Fibroblast of skin of right quadriceps (primary cell): ENCODE results near the gene FKBP2.

Source experiments
- DNase-seq: peaks from one replicate; pipeline ENCODE4 v3.0.0-alpha.2; 2013

Gene FKBP2

DNA sequence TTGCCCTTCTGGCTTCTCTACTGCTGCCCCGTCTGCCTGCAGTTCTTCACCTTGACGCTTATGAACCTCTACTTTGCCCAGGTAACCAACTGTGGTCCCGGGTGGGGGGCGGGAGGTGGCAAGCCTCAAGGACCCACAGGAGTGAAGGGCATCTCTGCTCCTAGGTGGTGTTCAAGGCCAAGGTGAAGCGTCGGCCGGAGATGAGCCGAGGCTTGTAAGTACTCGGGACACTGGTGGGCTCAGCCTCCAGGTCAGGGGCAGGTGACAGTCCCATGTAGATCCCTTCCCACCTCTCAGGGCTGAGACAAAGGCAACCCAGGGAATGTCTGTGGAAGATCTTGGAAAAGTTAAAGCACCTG is 45.9 kb downstream of the FKBP2 start:
- no peak for DNase-seq

DNA sequence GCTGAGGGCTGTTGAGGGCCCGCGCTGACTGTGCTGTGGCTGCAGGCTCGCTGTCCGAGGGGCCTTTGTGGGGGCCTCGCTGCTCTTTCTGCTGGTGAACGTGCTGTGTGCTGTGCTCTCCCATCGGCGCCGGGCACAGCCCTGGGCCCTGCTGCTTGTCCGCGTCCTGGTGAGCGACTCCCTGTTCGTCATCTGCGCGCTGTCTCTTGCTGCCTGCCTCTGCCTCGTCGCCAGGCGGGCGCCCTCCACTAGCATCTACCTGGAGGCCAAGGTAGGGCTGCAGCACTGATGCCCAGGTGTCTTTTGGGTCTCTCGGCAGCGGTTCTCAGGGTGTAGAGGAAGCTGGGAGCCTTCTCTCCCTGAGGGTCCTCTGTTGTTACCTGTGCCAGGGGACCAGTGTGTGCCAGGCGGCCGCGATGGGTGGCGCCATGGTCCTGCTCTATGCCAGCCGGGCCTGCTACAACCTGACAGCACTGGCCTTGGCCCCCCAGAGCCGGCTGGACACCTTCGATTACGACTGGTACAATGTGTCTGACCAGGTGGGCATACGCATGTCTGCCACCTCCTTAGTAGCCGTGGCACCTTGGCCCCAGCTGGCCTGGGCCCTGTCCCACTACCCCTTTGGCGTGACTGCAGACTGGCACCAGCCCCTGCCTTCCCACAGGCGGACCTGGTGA is 46.9 kb downstream of the FKBP2 start:
- no peak for DNase-seq

DNA sequence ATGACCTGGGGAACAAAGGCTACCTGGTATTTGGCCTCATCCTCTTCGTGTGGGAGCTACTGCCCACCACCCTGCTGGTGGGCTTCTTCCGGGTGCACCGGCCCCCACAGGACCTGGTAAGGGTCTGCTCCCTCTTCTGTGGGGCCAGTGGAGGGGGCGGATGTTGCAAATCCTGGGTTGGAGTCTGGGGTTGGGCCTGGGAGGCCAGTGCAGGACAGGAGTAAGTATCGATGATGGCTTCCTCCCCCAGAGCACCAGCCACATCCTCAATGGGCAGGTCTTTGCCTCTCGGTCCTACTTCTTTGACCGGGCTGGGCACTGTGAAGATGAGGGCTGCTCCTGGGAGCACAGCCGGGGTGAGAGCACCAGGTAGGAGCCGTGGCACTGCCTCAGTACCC is 47.5 kb downstream of the FKBP2 start:
- no peak for DNase-seq

DNA sequence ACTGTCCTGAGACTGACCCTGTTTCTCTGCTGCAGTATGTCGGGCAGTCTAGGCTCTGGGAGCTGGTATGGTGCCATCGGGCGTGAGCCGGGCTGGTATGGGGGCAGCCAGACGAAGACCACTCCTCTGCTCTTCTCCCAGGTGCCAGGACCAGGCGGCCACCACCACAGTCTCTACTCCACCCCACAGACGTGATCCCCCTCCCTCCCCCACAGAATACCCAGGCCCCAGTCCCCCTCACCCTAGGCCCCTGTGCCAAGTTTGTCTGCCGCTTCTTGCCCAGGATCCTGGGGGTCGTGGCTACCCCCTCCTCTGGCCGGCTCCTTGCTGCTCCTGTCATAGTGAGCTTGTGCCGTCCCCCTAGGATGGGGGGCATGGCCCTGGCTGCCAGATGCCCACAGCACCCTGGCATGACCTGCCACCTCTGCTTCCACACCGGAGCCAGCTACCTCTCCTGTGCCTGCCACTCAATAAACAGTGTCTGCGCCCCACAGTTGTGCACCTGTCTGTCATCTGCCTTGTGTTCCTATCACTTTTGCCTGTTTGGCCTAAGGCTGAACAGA is 48.2 kb downstream of the FKBP2 start:
- no peak for DNase-seq

DNA sequence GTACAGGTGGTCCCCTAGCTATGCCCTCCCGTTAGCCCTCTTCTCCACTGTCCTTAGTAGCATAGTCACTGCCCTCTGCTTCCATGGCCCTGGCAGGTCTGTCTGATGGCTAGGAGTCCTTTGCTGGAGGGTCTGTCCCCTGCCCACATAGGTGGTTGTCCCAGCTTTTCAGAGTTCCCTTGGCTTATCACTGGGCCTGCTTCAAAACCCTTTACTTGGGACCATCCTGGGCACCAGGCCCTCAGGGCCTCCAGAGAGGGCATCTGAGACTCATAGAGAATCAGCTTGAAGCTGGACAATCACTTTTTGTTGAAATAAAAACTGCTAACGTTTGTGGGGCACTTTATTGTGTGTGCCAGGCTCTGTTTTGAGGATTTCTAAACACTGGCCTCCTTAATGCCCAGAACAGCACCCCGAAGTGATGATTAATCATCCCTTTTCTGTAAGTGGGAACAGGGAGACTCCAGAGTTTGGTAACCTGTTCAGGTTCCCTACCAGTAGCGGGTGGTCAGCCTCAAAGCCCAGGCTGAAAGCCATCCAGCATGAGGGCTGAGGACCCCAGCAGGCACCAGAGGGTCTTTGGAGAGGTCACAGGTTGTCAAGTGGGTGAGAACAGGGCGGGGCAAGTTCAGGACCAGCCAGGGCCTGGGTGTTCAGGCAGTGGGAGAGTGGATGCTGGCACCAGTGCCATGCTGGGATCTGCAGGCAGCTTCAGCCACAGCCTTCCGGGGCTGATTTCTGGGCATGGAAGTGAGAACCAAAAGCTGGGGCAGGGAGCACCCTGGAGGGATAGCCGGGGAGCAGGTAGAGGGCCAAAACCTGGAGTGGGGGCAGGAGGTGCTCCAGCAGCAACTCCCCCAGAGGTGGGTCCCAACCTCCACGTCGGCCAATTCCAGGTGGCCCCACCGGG is 49.7 kb downstream of the FKBP2 start:
- DNase-seq: no peak

DNA sequence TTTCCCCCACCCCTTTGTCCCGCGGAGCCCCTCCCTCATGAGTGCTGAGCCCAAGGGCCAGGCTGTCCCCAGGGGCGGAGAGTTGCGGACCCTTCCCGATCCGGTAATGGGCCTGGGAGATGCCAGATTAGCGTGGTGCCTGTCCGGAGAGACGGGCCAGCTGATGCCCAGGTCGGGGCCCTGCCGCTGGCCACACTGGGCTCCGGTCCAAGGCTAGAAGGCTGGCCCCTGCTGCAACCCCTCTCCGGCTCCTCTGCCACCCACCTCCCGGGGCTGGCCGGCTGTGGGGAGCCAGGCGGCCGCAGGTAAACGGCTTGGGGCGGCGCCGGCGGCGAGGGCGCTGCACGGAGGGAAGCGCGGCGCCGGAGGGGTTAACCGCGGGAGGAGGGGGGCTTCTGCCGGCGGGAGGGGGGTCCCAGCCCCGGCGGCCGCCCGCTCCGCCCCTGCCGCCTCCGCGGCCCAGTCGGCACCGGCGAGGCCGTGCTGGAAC is 50.4 kb downstream of the FKBP2 start, which contains the start of gene KCNK4:
TSS of gene KCNK4 (plus strand) at position 41 of the 490 bp plus-strand sequence. CDS start 1,717 bp downstream, outside the sequence.
- DNase-seq: no peak

DNA sequence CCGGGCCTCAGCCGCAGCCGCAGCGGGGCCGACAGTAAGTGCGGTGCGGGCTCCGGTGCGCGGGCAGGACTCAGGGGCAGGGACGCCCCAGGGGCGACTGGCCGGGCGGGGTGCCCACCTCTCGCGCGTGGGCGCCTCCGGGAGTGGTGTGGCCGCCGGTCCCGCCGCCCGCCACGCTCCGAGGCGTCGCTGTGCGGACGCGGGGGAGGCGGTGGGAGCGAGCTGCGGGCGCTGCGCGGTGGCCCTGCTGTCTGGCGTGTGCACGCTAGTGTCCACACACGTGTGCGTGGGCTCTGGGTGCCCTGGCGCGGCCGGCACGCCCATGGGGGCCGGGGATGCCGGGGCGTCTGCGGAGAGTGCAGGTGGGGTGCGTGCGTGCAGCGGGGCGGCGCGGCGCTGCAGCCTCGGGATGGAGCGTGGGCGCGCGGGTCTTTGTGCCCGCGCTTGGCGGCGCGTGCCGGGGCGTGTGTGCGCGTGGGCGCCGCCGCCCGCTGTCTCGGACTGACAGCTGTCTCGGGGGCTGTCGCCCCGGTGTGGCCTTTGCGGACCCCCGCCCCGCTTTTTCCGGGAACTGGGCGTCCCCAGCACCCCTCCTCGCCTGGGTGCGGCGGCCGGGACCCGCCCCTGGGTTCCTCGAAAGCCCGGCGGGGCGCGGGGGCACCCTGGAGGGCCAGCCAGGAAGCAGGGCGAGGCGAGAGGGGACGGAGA is 51.0 kb downstream of the FKBP2 start:
- no peak for DNase-seq

DNA sequence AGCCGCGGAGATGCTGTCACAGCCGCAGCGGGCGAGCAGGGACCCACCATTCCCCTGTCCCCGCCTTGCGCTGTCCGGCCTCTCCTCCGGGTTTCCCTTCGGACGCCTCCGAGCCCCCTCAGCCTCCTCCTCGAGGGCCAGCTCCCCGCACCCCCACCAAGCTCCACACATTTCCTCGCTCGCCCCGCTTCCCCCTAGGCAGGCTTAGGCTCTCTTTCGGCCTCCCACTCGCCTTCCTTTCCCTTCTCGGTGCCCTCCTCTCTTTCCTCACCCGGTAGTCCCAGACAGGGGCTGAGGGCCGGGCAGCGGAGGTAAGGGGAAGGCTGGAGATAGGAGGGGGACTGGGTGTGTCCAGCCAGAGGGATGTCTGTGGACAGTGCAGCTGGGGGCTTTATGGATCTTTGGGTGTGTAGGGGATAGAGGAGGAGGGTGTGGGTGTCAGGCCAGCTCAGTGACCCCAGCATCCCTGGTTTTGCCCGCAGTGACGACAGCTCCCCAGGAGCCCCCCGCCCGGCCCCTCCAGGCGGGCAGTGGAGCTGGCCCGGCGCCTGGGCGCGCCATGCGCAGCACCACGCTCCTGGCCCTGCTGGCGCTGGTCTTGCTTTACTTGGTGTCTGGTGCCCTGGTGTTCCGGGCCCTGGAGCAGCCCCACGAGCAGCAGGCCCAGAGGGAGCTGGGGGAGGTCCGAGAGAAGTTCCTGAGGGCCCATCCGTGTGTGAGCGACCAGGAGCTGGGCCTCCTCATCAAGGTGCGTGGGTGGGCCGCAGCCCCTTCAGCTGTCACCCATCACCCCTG is 51.8 kb downstream of the FKBP2 start:
- DNase-seq: no peak
